ENCODE data around the gene GALC. TPM values are rescaled to one million over a fixed set of nuclear protein-coding genes. Genes with fewer than 3 reads are reported as not detected.

GALC gene
- 10.1 to 15.5 TPM (median 13.2 TPM) in 5 replicates for total RNA-seq (2022; extraction: Qiagen RNA extraction; ENCODE audit: low read depth)

GRCh38 chr14:87992718-87993628 lies at the start of gene GALC:
Gene GALC, minus strand, starts transcription at chr14:87993182. Its CDS starts 18 bp downstream, at chr14:87993164.

GRCh38 chr14:88005050-88005481 lies 12.1 kb upstream of the GALC start, which contains the start of gene GPR65:
Gene GPR65, plus strand, starts transcription at chr14:88005135. Its CDS starts 5,713 bp downstream, at chr14:88010848.

Other genes starting within 250 kb of the GALC start
- not detected in 5 replicates for gene GPR65, start 12.0 kb upstream of the GALC start, total RNA-seq (2022; extraction: Qiagen RNA extraction; ENCODE audit: low read depth)